Activated CD8-positive, alpha-beta memory T cell treated with anti-CD3 and anti-CD28 coated beads, Interleukin-2, amount 50 U/mL, for 1 hour (primary cell): ENCODE data around the gene SPATA45.

Experiments used
- DNase-seq: peaks from one replicate; pipeline ENCODE4 v3.0.0-alpha.2; 2020; ENCODE audit errors: extremely low read depth

SPATA45 gene

DNA sequence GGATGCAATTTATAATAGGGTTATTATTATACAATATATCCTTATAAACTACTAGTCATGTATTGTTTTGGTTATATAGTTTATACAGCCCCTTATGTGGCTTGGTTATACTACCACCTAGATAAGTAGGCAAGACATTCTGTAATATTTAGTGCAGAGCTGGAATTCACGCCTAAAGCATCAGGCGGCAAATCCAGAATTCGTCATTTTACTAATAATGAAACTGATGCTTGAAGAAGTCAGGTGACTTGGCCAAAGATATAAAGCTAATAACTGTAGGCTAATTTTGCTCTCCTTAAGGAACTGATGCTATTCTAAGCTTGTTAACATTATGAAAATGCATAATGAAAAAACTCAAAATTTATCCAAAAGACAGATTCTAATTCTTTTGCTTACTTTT lies 66.7 kb downstream of the SPATA45 start:
- DNase-seq = no peak
